Subcutaneous abdominal adipose tissue (tissue), 5 donors: Measurements from ENCODE around the gene EXOG.

Experiments used
- H3K27ac ChIP-seq: one replicate; pipeline ENCODE4 v1.7.0; 2013; ENCODE audit warnings: low read depth, mild to moderate bottlenecking, inconsistent platforms, low read length, moderate library complexity
- H3K27me3 ChIP-seq, 5 donors: one replicate each; pipeline ENCODE4 v1.7.0; 2013; ENCODE audit warnings: low read length in 5 of 5, inconsistent platforms in 1 of 5; ENCODE audit not compliant: control insufficient read depth in 5 of 5, insufficient read depth in 4 of 5
- H3K36me3 ChIP-seq, 5 donors: one replicate each; pipeline ENCODE4 v1.7.0; 2013; ENCODE audit warnings: low read length in 5 of 5; ENCODE audit not compliant: control insufficient read depth in 5 of 5, insufficient read depth in 5 of 5
- H3K4me1 ChIP-seq, 5 donors: one replicate each; pipeline ENCODE4 v1.7.0; 2013; ENCODE audit warnings: low read length in 5 of 5, mild to moderate bottlenecking in 3 of 5, moderate library complexity in 1 of 5; ENCODE audit not compliant: control insufficient read depth in 5 of 5, insufficient read depth in 5 of 5
- H3K4me3 ChIP-seq, 5 donors: one replicate each; pipeline ENCODE4 v1.7.0; 2013; ENCODE audit warnings: low read length in 5 of 5, low read depth in 1 of 5
- H3K9ac ChIP-seq, 5 donors: one replicate each; pipeline ENCODE4 v1.7.0; 2013; ENCODE audit warnings: low read length in 5 of 5, mild to moderate bottlenecking in 4 of 5, moderate library complexity in 3 of 5
- H3K9me3 ChIP-seq, 5 donors: one replicate each; pipeline ENCODE4 v1.7.0; 2013; ENCODE audit warnings: low read length in 5 of 5; ENCODE audit not compliant: control insufficient read depth in 5 of 5
- donor health status: healthy.
- donor health status: healthy.
- donor health status: healthy.
- donor health status: healthy.
- donor health status: healthy.

EXOG gene

DNA sequence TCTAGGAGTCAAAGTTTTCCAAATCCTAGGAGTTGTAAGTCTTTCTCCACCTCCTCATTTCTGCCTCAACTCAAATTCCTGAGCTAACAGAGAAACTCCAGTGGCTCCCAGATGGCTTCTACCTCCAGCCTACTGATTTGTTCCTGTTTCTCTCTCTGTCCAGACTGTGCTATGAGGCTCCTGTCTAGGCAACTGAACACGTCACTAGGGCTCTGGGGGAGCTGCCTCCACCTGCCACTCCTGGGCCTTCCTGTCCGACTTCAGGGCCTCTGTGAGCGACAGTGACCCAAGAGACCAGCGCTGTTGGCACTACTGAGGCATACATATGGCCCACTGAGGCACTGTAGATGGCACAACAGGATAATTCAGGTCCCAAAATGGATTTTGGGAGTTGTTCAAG lies 71.4 kb downstream of the EXOG start:
- no peak overlapping the region for H3K4me3 ChIP-seq
- no peaks in the 10 kb centered on the region for H3K36me3 ChIP-seq
- no peaks in the 10 kb centered on the region for H3K9me3 ChIP-seq
- no peaks in the 10 kb centered on the region for H3K4me1 ChIP-seq
- H3K27me3 ChIP-seq, result no peaks in the 10 kb centered on the region
- no peak overlapping the region for H3K9ac ChIP-seq
- no peak overlapping the region for H3K27ac ChIP-seq

DNA sequence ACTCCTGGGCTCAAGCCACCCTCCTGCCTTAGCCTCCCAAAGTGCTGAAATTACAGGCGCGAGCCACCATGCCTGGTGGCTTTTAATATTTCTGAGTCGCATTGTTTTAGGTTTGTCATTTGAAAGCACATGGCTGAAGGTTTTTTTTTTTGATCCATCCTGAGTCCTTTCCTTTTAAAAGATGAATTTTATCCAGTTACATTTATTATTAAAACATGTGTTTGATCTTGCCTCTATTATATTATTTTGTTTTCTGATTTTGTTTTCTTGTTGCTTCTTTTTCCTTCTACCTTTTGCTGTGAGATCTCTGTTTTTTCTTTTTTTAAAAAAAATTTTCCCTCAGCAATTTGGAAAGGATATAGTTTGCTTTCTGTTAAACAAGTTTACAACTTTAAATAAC lies 77.0 kb downstream of the EXOG start:
- Histone ChIP-seq H3K9me3 (peaks cover 0 to 8% (median 7%) of the 10 kb centered on the region in 5 donors), H3K27me3 (peaks cover 0 to 7% (median 4%) of the 10 kb centered on the region in 5 donors), H3K27ac (no peak overlapping the region)

DNA sequence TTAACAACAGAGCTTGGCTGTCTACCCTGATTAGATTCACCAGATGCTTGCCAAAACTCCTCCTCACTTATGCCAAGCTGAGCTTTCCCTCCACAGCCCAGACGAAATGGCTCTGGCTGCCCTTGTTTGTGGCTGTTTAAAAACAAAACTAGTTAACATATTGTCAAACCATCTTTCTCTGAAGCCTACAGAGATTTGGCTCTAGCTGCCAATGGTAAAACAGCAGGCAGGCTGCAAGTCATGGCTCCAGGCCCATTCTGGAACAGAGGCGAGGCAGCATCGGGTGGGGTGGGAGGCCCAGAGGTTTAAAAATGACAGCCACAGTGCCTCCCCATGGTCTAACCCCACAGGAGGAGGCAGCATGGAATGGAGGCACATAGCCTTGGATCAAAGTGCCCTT lies 77.4 kb downstream of the EXOG start:
- H3K9me3 ChIP-seq, result peaks cover 0 to 8% (median 7%) of the 10 kb centered on the region in 5 donors
- no peak overlapping the region for H3K27ac ChIP-seq
- H3K27me3 ChIP-seq, result peaks cover 0 to 7% (median 4%) of the 10 kb centered on the region in 5 donors
- no peaks in the 10 kb centered on the region for H3K4me1 ChIP-seq
- peak overlapping the region in 1 of 5 donors; percentile 4 for H3K4me3 ChIP-seq
- no peak overlapping the region for H3K9ac ChIP-seq
- no peaks in the 10 kb centered on the region for H3K36me3 ChIP-seq

More for the DNA sequence above, 77.0 kb downstream of the EXOG start:
- Histone ChIP-seq H3K4me1 (no peaks in the 10 kb centered on the region), H3K9ac (no peak overlapping the region), H3K4me3 (no peak overlapping the region), H3K36me3 (no peaks in the 10 kb centered on the region)

DNA sequence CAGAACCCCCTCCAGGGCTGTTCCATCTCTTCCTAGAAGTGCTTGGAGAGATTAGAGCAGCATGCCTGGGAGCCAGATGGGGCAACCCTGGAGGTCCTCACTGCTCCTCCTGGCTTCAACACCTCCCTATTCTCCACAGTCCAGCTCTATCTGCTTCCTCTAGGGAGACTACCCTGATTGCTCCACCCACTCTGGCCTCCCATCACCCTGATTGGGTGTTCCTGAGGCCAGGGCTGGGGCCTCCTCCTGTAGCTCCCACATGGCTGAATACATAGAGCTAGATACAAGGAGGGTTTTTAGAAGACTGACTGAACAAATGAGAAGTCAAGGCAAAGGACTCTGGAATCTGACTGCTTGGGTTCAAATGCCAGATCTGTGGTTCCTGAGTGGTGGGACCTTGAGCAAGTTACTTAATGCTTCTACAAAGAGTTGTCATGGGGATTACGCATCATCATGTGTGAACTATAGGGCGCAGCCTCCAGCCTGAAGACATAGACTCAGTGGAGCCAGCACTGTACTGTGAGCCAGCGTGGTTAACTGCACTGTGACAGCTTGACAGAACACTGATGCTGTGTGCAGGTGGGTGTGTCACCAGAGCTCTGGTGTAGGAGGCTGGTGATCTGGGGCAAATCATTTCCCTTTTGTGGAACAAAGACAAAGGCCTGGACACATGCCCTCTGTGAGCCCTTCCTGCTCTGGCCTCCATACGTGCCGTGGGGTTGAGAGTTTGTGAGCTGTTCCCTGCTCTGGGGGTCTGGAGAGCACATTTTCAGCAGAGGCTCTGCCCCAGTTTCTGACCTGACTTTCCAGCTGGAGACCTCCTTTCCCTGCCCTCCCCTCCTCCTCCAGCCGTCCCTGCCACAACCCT lies 78.5 kb downstream of the EXOG start:
- no peaks in the 10 kb centered on the region for H3K36me3 ChIP-seq
- no peak overlapping the region for H3K9ac ChIP-seq
- no peak overlapping the region for H3K4me3 ChIP-seq
- H3K4me1 ChIP-seq, result peaks cover 0 to 4% (median 0%) of the 10 kb centered on the region in 5 donors
- peaks cover 0 to 8% (median 7%) of the 10 kb centered on the region in 5 donors for H3K9me3 ChIP-seq
- no peak overlapping the region for H3K27ac ChIP-seq
- peaks cover 0 to 7% (median 4%) of the 10 kb centered on the region in 5 donors for H3K27me3 ChIP-seq

DNA sequence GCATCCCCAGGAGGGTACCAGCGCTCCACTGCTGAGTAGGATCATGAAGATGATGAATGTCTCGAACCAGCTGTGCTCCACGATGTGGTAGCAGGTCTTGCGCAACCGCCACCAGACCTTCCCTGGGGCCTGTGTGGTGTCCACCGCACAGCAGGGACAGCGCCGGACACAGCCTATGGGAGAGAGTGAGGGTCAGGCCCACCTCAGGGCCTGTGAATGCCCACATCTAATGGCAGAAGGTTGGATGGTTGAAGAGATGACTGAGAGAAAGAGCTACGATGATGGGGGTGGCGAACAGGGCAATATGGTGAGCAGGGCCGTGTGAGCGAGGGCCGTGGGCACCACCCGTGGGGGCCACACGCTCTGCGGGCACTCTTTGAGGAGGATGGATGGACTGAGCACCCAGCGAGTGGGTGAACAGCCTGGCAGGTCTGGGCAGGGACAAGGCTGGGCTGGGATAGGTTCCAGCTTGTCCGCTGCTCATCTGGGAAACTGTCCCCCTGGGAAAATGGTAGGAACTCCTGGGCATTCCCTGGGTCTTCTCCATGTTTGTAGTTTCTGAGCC lies 79.2 kb downstream of the EXOG start:
- Histone ChIP-seq H3K27me3 (peaks cover 0 to 7% (median 4%) of the 10 kb centered on the region in 5 donors), H3K9me3 (peaks cover 0 to 8% (median 7%) of the 10 kb centered on the region in 5 donors), H3K4me3 (no peak overlapping the region), H3K9ac (no peak overlapping the region), H3K27ac (no peak overlapping the region), H3K4me1 (peaks cover 0 to 8% (median 0%) of the 10 kb centered on the region in 5 donors), H3K36me3 (no peaks in the 10 kb centered on the region)
